Sigmoid colon (tissue), 4 donors: ENCODE measurements around the gene ANGPTL8.

Experiments used
- CTCF ChIP-seq, 4 experiments: fragments of 450-650 bp in 3 of 4; fragments of 200-600 bp in 1 of 4; IDR thresholded peaks; one replicate each; pipeline ENCODE4 v1.5.1; 2016 to 2019; ENCODE audit warnings: antibody characterized with exemption in 4 of 4, mild to moderate bottlenecking in 3 of 4, moderate library complexity in 2 of 4
- EP300 ChIP-seq, 4 donors: sonication (generic); formaldehyde crosslinking; IDR thresholded peaks; one replicate each; pipeline ENCODE4 v1.6.1; 2017; ENCODE audit warnings: antibody characterized with exemption in 4 of 4

- TF ChIP-seq EP300 (IDR thresholded peaks at IDR 0.05) (no peak), CTCF (IDR thresholded peaks at IDR 0.05) (no peak)
These were observed 25.9 kb downstream of the ANGPTL8 start for GRCh38 chr19:11265177-11265784.
